ENCODE results near the gene VAV3. TPM values are rescaled to one million over a fixed set of nuclear protein-coding genes. Genes with fewer than 3 reads are reported as not detected.
"Not testable (repeated sequence)": the region's sequence is repeated elsewhere in the genome, so short reads cannot be mapped to it uniquely, and the experiment has no call there.

The VAV3 gene
- total and polyA plus RNA-seq, 4 experiments from 2014 or later: 0.43 to 2.9 (median 1.8) TPM

DNA sequence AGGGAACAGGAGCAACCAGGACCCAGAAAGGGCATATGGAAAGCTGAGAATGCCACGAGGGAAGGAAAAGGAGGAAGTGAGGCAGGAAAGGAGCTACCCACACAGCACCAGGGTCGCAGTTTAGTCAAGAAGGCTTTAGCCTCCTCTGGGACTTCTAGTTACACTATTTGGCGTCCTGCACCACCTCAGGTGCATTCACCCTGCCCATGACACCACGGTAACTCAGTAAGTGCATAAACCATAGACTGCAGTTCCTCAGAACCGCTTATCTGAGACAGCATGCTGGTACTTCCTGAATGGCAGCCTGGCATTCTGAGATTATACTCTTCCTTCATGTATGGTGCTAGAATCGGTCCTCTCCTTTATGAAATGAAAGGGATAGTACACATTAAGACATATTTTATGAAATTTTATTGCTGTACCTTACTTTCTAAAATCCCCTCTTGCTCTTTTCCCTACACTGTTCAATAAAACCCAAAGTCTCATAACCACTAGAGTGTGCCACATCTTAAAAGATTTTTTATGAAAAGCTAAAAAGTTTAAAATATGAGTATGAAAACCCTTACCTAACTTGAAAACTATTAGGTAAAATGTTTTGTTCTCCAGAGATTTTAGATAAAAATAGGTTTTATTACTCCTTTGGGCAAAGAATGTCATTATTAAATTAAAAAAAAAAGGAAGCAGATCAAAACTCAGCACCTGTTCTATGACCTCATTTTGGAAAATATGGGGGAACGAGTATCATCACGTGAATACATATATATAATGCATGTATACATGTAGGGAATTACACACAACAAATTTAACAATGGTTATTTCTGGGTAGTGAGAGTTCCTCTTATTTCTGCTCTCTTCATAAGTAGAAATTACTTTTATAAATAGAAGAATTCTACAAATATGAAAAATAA lies 67.3 kb downstream of the VAV3 start:
- H3K27ac ChIP-seq (ENCODE audit: low read depth, low read length): no peak overlapping the region
- no peaks in the 10 kb centered on the region for H3K9me3 ChIP-seq (ENCODE audit: control insufficient read depth in 1 of 2, low read length in 2 of 2)
- ChIA-PET CTCF (ENCODE audit: partially characterized antibody) (interaction anchor here (1.2 kb wide), 1 partner anchor 66 kb away, joined by 3 read pairs; no protein-coding TSS in a partner anchor), POLR2A (ENCODE audit: partially characterized antibody) (no interaction called here)
- Mint-ChIP-seq H3K4me3 (peak overlapping the region in 6 of 8 donors; percentile 2 to 49 (median 13)), H3K36me3 (no peaks in the 10 kb centered on the region), H3K27ac (peak overlapping the region in 4 of 7 donors; percentile 2 to 19 (median 9)), H3K9me3 (no peaks in the 10 kb centered on the region), H3K4me1 (peaks cover 9 to 30% (median 18%) of the 10 kb centered on the region in 4 donors), H3K27me3 (no peaks in the 10 kb centered on the region)
- intact Hi-C loops (cut with micrococcal nuclease): loop anchor here (10.0 kb wide), 1 partner anchor 67 kb away; the partner anchor contains the start of gene VAV3
- H3K36me3 ChIP-seq (ENCODE audit: insufficient read depth, low read length): no peaks in the 10 kb centered on the region
- H3K4me3 ChIP-seq (ENCODE audit: low read length in 2 of 2): no peak overlapping the region
- peaks cover 13% of the 10 kb centered on the region for H3K4me1 ChIP-seq (ENCODE audit: insufficient read depth, low read length)
- DNase-seq: no peak
- no peaks in the 10 kb centered on the region for H3K27me3 ChIP-seq (ENCODE audit: insufficient read depth, low read length)

DNA sequence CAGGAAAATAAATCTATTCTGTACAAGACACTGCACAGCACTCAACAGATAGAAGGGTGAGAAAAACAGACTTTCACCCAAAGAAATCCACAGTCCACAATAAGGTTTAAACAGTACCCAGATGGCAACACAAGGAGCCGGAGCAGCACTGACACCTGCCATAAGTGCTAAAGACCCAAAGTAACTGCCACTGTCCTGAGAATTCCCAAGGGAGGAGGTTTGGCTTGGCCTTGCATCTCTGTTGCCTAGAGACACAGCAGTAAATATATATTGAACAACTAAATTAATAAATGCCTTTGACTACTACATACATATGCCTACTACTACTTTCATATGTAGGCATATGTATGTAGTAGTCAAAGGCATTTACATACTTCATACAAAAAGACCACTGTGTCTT lies 68.0 kb downstream of the VAV3 start:
- ChIA-PET POLR2A (ENCODE audit: partially characterized antibody) (no interaction called here), CTCF (ENCODE audit: partially characterized antibody) (interaction anchor here (1.2 kb wide), 1 partner anchor 67 kb away, joined by 3 read pairs; no protein-coding TSS in a partner anchor)
- Histone ChIP-seq H3K27me3 (ENCODE audit: insufficient read depth, low read length) (no peaks in the 10 kb centered on the region), H3K4me1 (ENCODE audit: insufficient read depth, low read length) (peaks cover 13% of the 10 kb centered on the region), H3K9me3 (ENCODE audit: control insufficient read depth in 1 of 2, low read length in 2 of 2) (no peaks in the 10 kb centered on the region), H3K27ac (ENCODE audit: low read depth, low read length) (no peak overlapping the region), H3K4me3 (ENCODE audit: low read length in 2 of 2) (no peak overlapping the region), H3K36me3 (ENCODE audit: insufficient read depth, low read length) (no peaks in the 10 kb centered on the region)
- Mint-ChIP-seq H3K4me1 (peaks cover 9 to 30% (median 18%) of the 10 kb centered on the region in 4 donors), H3K27me3 (no peaks in the 10 kb centered on the region), H3K9me3 (no peaks in the 10 kb centered on the region), H3K36me3 (no peaks in the 10 kb centered on the region), H3K27ac (peak overlapping the region in 1 of 7 donors; percentile 2), H3K4me3 (peak overlapping the region in 5 of 8 donors; percentile 2 to 49 (median 10))
- intact Hi-C loops (cut with micrococcal nuclease): loop anchor here (10.0 kb wide), 1 partner anchor 68 kb away; the partner anchor contains the start of gene VAV3
- no peak for DNase-seq

- no peaks in the 10 kb centered on the region for H3K27me3 Mint-ChIP-seq
- no peak overlapping the region for H3K4me3 Mint-ChIP-seq
- no peak overlapping the region for H3K27ac Mint-ChIP-seq
- ChIA-PET CTCF (ENCODE audit: partially characterized antibody) (no interaction called here), POLR2A (ENCODE audit: partially characterized antibody) (no interaction called here)
- H3K4me3 ChIP-seq (ENCODE audit: low read length in 2 of 2): no peak overlapping the region
- no peak overlapping the region for H3K27ac ChIP-seq (ENCODE audit: low read depth, low read length)
- no peaks in the 10 kb centered on the region for H3K36me3 Mint-ChIP-seq
- no peaks in the 10 kb centered on the region for H3K36me3 ChIP-seq (ENCODE audit: insufficient read depth, low read length)
- H3K9me3 ChIP-seq (ENCODE audit: control insufficient read depth in 1 of 2, low read length in 2 of 2): no peaks in the 10 kb centered on the region
- H3K27me3 ChIP-seq (ENCODE audit: insufficient read depth, low read length): no peaks in the 10 kb centered on the region
- DNase-seq: no peak
- no peaks in the 10 kb centered on the region for H3K9me3 Mint-ChIP-seq
- intact Hi-C loops (cut with micrococcal nuclease): loop anchor here (10.0 kb wide), 1 partner anchor 68 kb away; the partner anchor contains the start of gene VAV3
- peaks cover 9 to 30% (median 18%) of the 10 kb centered on the region in 4 donors for H3K4me1 Mint-ChIP-seq
- H3K4me1 ChIP-seq (ENCODE audit: insufficient read depth, low read length): peaks cover 13% of the 10 kb centered on the region
Measured at GRCh38 chr1:107896401-107896800, 68.6 kb downstream of the VAV3 start.

DNA sequence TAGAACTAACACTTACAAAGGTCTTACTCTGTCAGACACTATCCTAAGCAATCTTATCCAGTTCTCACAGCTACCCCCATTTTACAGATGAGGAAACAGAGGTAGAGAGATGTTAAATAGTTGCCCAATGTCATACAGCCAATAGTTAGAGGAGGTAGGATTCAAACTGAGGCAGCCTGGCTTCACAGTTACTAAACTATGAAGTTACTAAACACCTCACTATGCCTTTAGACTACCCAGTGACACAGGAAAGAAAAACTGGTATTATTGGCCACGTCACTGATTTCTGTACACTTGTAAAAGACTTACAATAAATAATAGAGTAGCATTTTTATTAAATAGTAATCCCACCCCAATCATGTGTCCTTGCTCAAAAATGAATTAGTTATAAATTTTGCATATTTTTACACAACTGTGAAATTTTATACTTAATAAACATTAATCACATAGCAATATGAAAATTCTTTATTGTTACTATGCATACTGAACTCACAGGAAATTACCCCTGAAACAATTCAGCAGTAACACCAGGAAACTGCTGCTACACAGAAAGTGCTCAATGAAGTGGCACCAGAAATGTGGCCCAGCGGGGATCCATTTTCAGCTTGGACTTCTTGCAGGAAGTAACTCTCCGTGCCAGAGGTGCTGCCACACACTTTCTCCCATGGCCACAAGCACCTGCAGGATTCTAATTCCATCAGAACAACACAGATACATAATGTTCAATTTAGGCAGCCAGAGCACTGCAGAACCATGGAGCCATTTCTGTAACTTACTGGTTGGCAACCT lies 69.4 kb downstream of the VAV3 start:
- no peaks in the 10 kb centered on the region for H3K36me3 ChIP-seq (ENCODE audit: insufficient read depth, low read length)
- H3K4me3 ChIP-seq (ENCODE audit: low read length in 2 of 2): no peak overlapping the region
- DNase-seq: no peak
- Mint-ChIP-seq H3K27ac (no peak overlapping the region), H3K27me3 (no peaks in the 10 kb centered on the region), H3K36me3 (no peaks in the 10 kb centered on the region), H3K4me1 (peaks cover 9 to 30% (median 18%) of the 10 kb centered on the region in 4 donors), H3K9me3 (no peaks in the 10 kb centered on the region), H3K4me3 (no peak overlapping the region)
- no peaks in the 10 kb centered on the region for H3K27me3 ChIP-seq (ENCODE audit: insufficient read depth, low read length)
- H3K27ac ChIP-seq (ENCODE audit: low read depth, low read length): no peak overlapping the region
- peaks cover 13% of the 10 kb centered on the region for H3K4me1 ChIP-seq (ENCODE audit: insufficient read depth, low read length)
- no peaks in the 10 kb centered on the region for H3K9me3 ChIP-seq (ENCODE audit: control insufficient read depth in 1 of 2, low read length in 2 of 2)
- POLR2A ChIA-PET (ENCODE audit: partially characterized antibody): no interaction called here
- CTCF ChIA-PET (ENCODE audit: partially characterized antibody): no interaction called here
- intact Hi-C loops (cut with micrococcal nuclease): loop anchor here (10.0 kb wide), 1 partner anchor 69 kb away; the partner anchor contains the start of gene VAV3

DNA sequence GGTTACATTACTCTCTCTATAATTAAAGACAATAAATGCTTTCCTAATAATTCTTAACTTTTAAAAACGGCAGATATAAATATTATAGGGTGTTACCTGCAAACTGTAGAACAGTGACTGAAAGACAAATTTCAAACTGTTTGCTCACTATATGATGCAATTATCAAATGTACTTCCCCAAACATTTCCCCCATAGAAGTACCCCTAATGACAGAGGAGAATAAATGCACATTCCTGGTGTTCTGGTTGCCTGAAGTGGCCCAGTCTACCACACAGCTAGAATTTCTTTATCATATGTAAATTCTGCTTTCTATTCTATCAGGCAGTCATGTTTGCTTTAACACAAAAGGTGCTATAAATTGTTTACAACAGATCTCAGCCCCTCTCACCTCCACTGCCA lies 70.4 kb downstream of the VAV3 start:
- Mint-ChIP-seq H3K4me3 (no peak overlapping the region), H3K9me3 (no peaks in the 10 kb centered on the region), H3K4me1 (peaks cover 4 to 21% (median 12%) of the 10 kb centered on the region in 4 donors), H3K27me3 (no peaks in the 10 kb centered on the region), H3K27ac (no peak overlapping the region), H3K36me3 (no peaks in the 10 kb centered on the region)
- POLR2A ChIA-PET (ENCODE audit: partially characterized antibody): no interaction called here
- H3K4me1 ChIP-seq (ENCODE audit: insufficient read depth, low read length): peaks cover 8% of the 10 kb centered on the region
- H3K36me3 ChIP-seq (ENCODE audit: insufficient read depth, low read length): no peaks in the 10 kb centered on the region
- no peak overlapping the region for H3K4me3 ChIP-seq (ENCODE audit: low read length in 2 of 2)
- H3K27ac ChIP-seq (ENCODE audit: low read depth, low read length): no peak overlapping the region
- intact Hi-C loops (cut with micrococcal nuclease): loop anchor here (10.0 kb wide), 1 partner anchor 70 kb away; the partner anchor contains the start of gene VAV3
- no peaks in the 10 kb centered on the region for H3K9me3 ChIP-seq (ENCODE audit: control insufficient read depth in 1 of 2, low read length in 2 of 2)
- CTCF ChIA-PET (ENCODE audit: partially characterized antibody): no interaction called here
- H3K27me3 ChIP-seq (ENCODE audit: insufficient read depth, low read length): no peaks in the 10 kb centered on the region
- DNase-seq: no peak

- POLR2A ChIA-PET (ENCODE audit: partially characterized antibody); H3K27me3 ChIP-seq (ENCODE audit: insufficient read depth, low read length); H3K36me3 Mint-ChIP-seq; H3K4me3 Mint-ChIP-seq; H3K9me3 Mint-ChIP-seq; H3K27me3 Mint-ChIP-seq; H3K4me3 ChIP-seq (ENCODE audit: low read length in 2 of 2); H3K9me3 ChIP-seq (ENCODE audit: control insufficient read depth in 1 of 2, low read length in 2 of 2); DNase-seq; H3K4me1 ChIP-seq (ENCODE audit: insufficient read depth, low read length); H3K36me3 ChIP-seq (ENCODE audit: insufficient read depth, low read length); H3K27ac Mint-ChIP-seq; CTCF ChIA-PET (ENCODE audit: partially characterized antibody); H3K27ac ChIP-seq (ENCODE audit: low read depth, low read length): not testable (repeated sequence)
- intact Hi-C loops (cut with micrococcal nuclease): loop anchor here (10.0 kb wide), 1 partner anchor 71 kb away; the partner anchor contains the start of gene VAV3
- peaks cover 3 to 16% (median 12%) of the 10 kb centered on the region in 4 donors for H3K4me1 Mint-ChIP-seq
Measured at GRCh38 chr1:107893350-107893749, 71.6 kb downstream of the VAV3 start.

DNA sequence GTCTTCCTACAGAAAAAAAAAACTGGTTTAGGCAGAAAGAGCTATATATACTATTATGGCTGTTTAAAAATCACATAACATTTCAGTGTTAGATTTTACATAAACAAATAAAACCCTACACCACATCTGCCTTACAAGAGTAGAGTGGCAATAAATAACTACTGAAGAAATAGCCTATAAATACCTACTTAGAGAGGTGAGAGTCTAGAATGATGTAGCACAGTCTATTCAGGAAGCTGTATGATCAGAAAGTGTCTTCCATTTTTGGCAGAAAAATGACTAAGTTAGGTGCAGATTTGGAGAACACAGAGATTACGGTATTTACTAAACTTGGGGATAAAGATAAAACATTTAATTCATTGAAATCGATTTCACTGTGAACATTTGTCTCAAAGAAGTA lies 75.5 kb downstream of the VAV3 start:
- POLR2A ChIA-PET (ENCODE audit: partially characterized antibody): no interaction called here
- no peak for DNase-seq
- CTCF ChIA-PET (ENCODE audit: partially characterized antibody): no interaction called here
- H3K9me3 Mint-ChIP-seq: no peaks in the 10 kb centered on the region
- H3K4me3 Mint-ChIP-seq: no peak overlapping the region
- H3K27ac Mint-ChIP-seq: no peak overlapping the region
- H3K4me1 Mint-ChIP-seq: peaks cover 0 to 1% (median 0%) of the 10 kb centered on the region in 4 donors
- H3K36me3 Mint-ChIP-seq: no peaks in the 10 kb centered on the region
- Histone ChIP-seq H3K27ac (ENCODE audit: low read depth, low read length) (no peak overlapping the region), H3K4me1 (ENCODE audit: insufficient read depth, low read length) (no peaks in the 10 kb centered on the region), H3K4me3 (ENCODE audit: low read length in 2 of 2) (no peak overlapping the region), H3K36me3 (ENCODE audit: insufficient read depth, low read length) (no peaks in the 10 kb centered on the region), H3K27me3 (ENCODE audit: insufficient read depth, low read length) (no peaks in the 10 kb centered on the region), H3K9me3 (ENCODE audit: control insufficient read depth in 1 of 2, low read length in 2 of 2) (no peaks in the 10 kb centered on the region)
- intact Hi-C loops (cut with micrococcal nuclease): no loop called here
- H3K27me3 Mint-ChIP-seq: no peaks in the 10 kb centered on the region

Measured in CD4-positive, alpha-beta memory T cell (primary cell).